ENCODE data around the gene LNX1. TPM values are rescaled to one million over a fixed set of nuclear protein-coding genes. Genes with fewer than 3 reads are reported as not detected.

The LNX1 gene
- total and polyA plus RNA-seq, 2 of the 8 experiments (the other 6 are each of a cell fraction or from before 2014, with no cell fraction given): 2.7 to 3.8 TPM

- no peak for TF ChIP-seq CHD7 (IDR thresholded peaks at IDR 0.05; ENCODE audit: insufficient replicate concordance, low read length)
- TF ChIP-seq CBX8 (IDR thresholded peaks at IDR 0.05; ENCODE audit: borderline replicate concordance, low read depth, low read length): no peak
- TF ChIP-seq GABPA (IDR thresholded peaks at IDR 0.05; ENCODE audit: borderline replicate concordance, insufficient read depth, low read length): no peak
- no peak for TF ChIP-seq CREB1 (IDR thresholded peaks at IDR 0.05)
- no peak for TF ChIP-seq CEBPB (IDR thresholded peaks at IDR 0.05; ENCODE audit: low read depth, low read length)
- TF ChIP-seq POLR2A (IDR thresholded peaks at IDR 0.05; ENCODE audit: control extremely low read depth in 1 of 2, low read depth in 2 of 2, low read length in 2 of 2): no peak
- TF ChIP-seq CTBP2 (IDR thresholded peaks at IDR 0.05; ENCODE audit: borderline replicate concordance, insufficient read depth, insufficient read length, low read length): no peak
- TF ChIP-seq NANOG (IDR thresholded peaks at IDR 0.05; ENCODE audit: insufficient read depth, low read depth, low read length, poor library complexity, severe bottlenecking): no peak
- TF ChIP-seq TEAD4 (IDR thresholded peaks at IDR 0.05; ENCODE audit: low read depth, low read length): no peak
- TF ChIP-seq TBP (IDR thresholded peaks at IDR 0.05; ENCODE audit: low read depth, low read length): no peak
- TF ChIP-seq HDAC6 (IDR thresholded peaks at IDR 0.05; ENCODE audit: low read depth, low read length): no peak
These were observed 126.0 kb downstream of the LNX1 start (continued) for GRCh38 chr4:53465281-53465680.

Measured in H1 (cell line).